MM.1S (cell line): ENCODE data around the gene STARD3.

ENCODE experiments used
- DNase-seq: peaks from one replicate; pipeline ENCODE4 v3.0.0-alpha.2; 2015
- H2AFZ ChIP-seq: fragments of 300-600 bp; sonication (generic); 2 replicates; pipeline ENCODE4 v1.6.0; 2016; ENCODE audit warnings: antibody characterized with exemption, low read length
- H3F3A ChIP-seq: fragments of 300-600 bp; sonication (generic); 2 replicates; pipeline ENCODE4 v1.6.1; 2016; ENCODE audit warnings: mild to moderate bottlenecking, antibody characterized with exemption, low read length, moderate library complexity, mixed read lengths; ENCODE audit not compliant: insufficient read depth
- H3K27ac ChIP-seq: fragments of 300-600 bp; sonication (generic); 2 replicates; pipeline ENCODE4 v1.5.1; 2016; ENCODE audit warnings: mild to moderate bottlenecking, low read length
- H3K27me3 ChIP-seq: fragments of 300-600 bp; sonication (generic); replicated peaks from 2 replicates; pipeline ENCODE4 v1.6.0; 2016; ENCODE audit warnings: low read length; ENCODE audit not compliant: insufficient read depth
- H3K36me3 ChIP-seq: fragments of 300-600 bp; sonication (generic); replicated peaks from 2 replicates; pipeline ENCODE4 v1.6.1; 2016; ENCODE audit warnings: mild to moderate bottlenecking, low read length, mixed read lengths; ENCODE audit not compliant: insufficient read depth
- H3K4me1 ChIP-seq: fragments of 300-600 bp; sonication (generic); 2 replicates; pipeline ENCODE4 v1.6.1; 2016; ENCODE audit warnings: low read length, mixed read lengths
- H3K4me2 ChIP-seq: fragments of 300-600 bp; sonication (generic); 2 replicates; pipeline ENCODE4 v1.6.0; 2016; ENCODE audit warnings: low read depth, low read length
- H3K4me3 ChIP-seq: fragments of 300-600 bp; sonication (generic); 2 replicates; pipeline ENCODE4 v1.5.1; 2016; ENCODE audit warnings: low read length, mixed read lengths
- H3K79me2 ChIP-seq: fragments of 300-600 bp; sonication (generic); 2 replicates; pipeline ENCODE4 v1.6.1; 2016; ENCODE audit warnings: mixed run types, low read length, mixed read lengths
- H3K9ac ChIP-seq: fragments of 300-600 bp; sonication (generic); 2 replicates; pipeline ENCODE4 v1.6.1; 2016; ENCODE audit warnings: low read length, mixed read lengths
- H3K9me2 ChIP-seq: fragments of 300-600 bp; sonication (generic); replicated peaks from 2 replicates; pipeline ENCODE4 v1.6.1; 2016; ENCODE audit warnings: mild to moderate bottlenecking, low read length, mixed read lengths; ENCODE audit not compliant: insufficient read depth
- H3K9me3 ChIP-seq: fragments of 300-600 bp; sonication (generic); replicated peaks from 2 replicates; pipeline ENCODE4 v1.6.1; 2016; ENCODE audit warnings: mild to moderate bottlenecking, low read length, mixed read lengths; ENCODE audit not compliant: insufficient read depth
- H4K20me1 ChIP-seq: fragments of 300-600 bp; sonication (generic); 2 replicates; pipeline ENCODE4 v1.6.1; 2016; ENCODE audit warnings: mild to moderate bottlenecking, low read length, moderate library complexity, mixed read lengths; ENCODE audit not compliant: insufficient read depth
- CTCF ChIP-seq: fragments of 300-600 bp; sonication (generic); IDR thresholded peaks from 2 replicates; pipeline ENCODE4 v1.5.1; 2016; ENCODE audit warnings: antibody characterized with exemption, low read length, mixed read lengths
- EZH2 ChIP-seq: fragments of 300-600 bp; sonication (generic); optimal IDR thresholded peaks from 2 replicates; pipeline ENCODE3; 2017; ENCODE audit warnings: low read depth, mild to moderate bottlenecking, antibody characterized with exemption, low read length, mixed read lengths
- EZH2phosphoT487 ChIP-seq: fragments of 300-600 bp; sonication (generic); IDR thresholded peaks from 2 replicates; pipeline ENCODE4 v1.6.1; 2018; ENCODE audit warnings: antibody characterized with exemption, low read length

Gene STARD3

GRCh38 chr17:39641883-39642282, 4.9 kb downstream of the STARD3 start:
- Histone ChIP-seq H3K79me2 (peaks cover 85% of the 10 kb centered on the region), H3K4me1 (peaks cover 9% of the 10 kb centered on the region), H3K27me3 (no peaks in the 10 kb centered on the region), H3K9me3 (no peaks in the 10 kb centered on the region), H4K20me1 (peaks cover 10% of the 10 kb centered on the region; the same call in 1 of the 2 replicates), H3K9me2 (no peaks in the 10 kb centered on the region), H3K9ac (no peak overlapping the region), H3K36me3 (no peaks in the 10 kb centered on the region), H3F3A (no peaks in the 10 kb centered on the region), H3K4me2 (no peak overlapping the region), H3K27ac (no peak overlapping the region), H2AFZ (no peak overlapping the region), H3K4me3 (no peak overlapping the region)
- TF ChIP-seq CTCF (no peak), EZH2 (no peak), EZH2phosphoT487 (no peak)
- DNase-seq, result no peak

DNA sequence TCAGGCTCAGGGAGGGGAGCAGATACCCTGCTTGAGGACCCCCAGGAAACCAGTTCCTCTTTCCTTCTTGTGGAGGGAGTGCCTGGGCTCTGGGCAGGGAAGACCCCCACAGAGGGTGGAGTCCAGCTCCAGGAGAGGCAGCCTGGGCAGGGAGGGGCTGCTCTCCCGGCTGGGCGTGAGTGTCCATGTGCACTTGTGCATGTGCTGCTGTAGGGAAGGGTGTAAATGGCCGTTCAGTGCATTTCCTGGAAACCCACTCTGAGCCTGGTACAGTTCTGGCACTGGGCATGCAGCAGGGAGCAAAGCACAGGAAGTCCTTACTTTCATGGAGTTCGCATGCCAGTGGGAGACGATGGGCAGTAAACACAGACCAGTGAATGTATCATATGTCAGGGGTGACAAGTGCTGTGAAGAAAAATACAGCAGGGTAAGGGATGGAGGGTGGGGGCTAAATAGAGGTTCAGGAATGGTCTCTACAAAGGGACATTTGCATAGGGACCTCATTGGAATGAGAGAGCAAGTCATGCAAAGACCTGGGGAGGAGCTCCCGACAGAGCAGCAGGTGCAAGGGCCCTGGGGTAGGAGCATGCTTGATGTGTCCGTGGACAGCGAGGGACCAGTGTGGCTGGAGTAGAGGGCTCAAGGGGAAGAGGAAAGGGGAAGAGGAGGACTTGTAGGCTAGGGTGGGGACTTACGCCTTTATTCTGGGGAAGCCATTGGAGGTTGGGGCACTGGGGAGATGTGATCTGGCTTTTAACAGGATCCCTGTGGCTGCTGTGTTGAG, 5.5 kb downstream of the STARD3 start:
- Histone ChIP-seq H4K20me1 (peaks cover 10% of the 10 kb centered on the region; the same call in 1 of the 2 replicates), H2AFZ (no peak overlapping the region), H3F3A (no peaks in the 10 kb centered on the region), H3K9me3 (no peaks in the 10 kb centered on the region), H3K4me1 (peaks cover 9% of the 10 kb centered on the region), H3K27ac (no peak overlapping the region), H3K4me3 (no peak overlapping the region), H3K4me2 (no peak overlapping the region), H3K9ac (no peak overlapping the region), H3K79me2 (peaks cover 85% of the 10 kb centered on the region), H3K36me3 (no peaks in the 10 kb centered on the region), H3K9me2 (no peaks in the 10 kb centered on the region), H3K27me3 (no peaks in the 10 kb centered on the region)
- TF ChIP-seq CTCF (no peak), EZH2phosphoT487 (no peak), EZH2 (no peak)
- DNase-seq, result no peak

- no peaks in the 10 kb centered on the region for H3K9me2 ChIP-seq
- DNase-seq, result no peak
- H3K4me2 ChIP-seq, result no peak overlapping the region
- H3K4me1 ChIP-seq, result peaks cover 3% of the 10 kb centered on the region
- no peak overlapping the region for H2AFZ ChIP-seq
- H4K20me1 ChIP-seq, result peaks cover 10% of the 10 kb centered on the region; the same call in 1 of the 2 replicates
- H3K79me2 ChIP-seq, result peaks cover 79% of the 10 kb centered on the region
- H3K9me3 ChIP-seq, result no peaks in the 10 kb centered on the region
- H3K27me3 ChIP-seq, result no peaks in the 10 kb centered on the region
- H3F3A ChIP-seq, result no peaks in the 10 kb centered on the region
- H3K27ac ChIP-seq, result no peak overlapping the region
- TF ChIP-seq EZH2 (no peak), EZH2phosphoT487 (no peak), CTCF (no peak)
- H3K4me3 ChIP-seq, result no peak overlapping the region
- H3K9ac ChIP-seq, result no peak overlapping the region
- no peaks in the 10 kb centered on the region for H3K36me3 ChIP-seq
Observed at GRCh38 chr17:39643271-39643670, 6.3 kb downstream of the STARD3 start.
